Measurements from ENCODE around the gene PRDX3.
A peak's percentile ranks its signal among the peaks of the same experiment; 100 is the strongest.

The PRDX3 gene

GRCh38 chr10:119206603-119207365, 28.2 kb upstream of the PRDX3 start:
- Histone ChIP-seq H3K9me3 (ENCODE audit: control insufficient read depth, low read length) (no peaks in the 10 kb centered on the region), H2BK120ac (ENCODE audit: low read depth, low read length) (peak overlapping the region; percentile 82), H3K4me2 (ENCODE audit: low read length, poor library complexity, severe bottlenecking) (peak overlapping the region; percentile 66), H3K18ac (ENCODE audit: low read depth in 1 of 2, low read length in 2 of 2) (peak overlapping the region; percentile 94 to 98), H3K27ac (ENCODE audit: low read length, poor library complexity, severe bottlenecking) (peak overlapping the region; percentile 45), H2AK5ac (ENCODE audit: low read length, severe bottlenecking) (no peak overlapping the region), H3K36me3 (ENCODE audit: control insufficient read depth in 1 of 2, insufficient read depth in 2 of 2, low read depth in 1 of 2, low read length in 2 of 2) (no peaks in the 10 kb centered on the region), H3K4me1 (ENCODE audit: control insufficient read depth, insufficient read depth, low read depth, low read length) (peaks cover 10% of the 10 kb centered on the region), H2AFZ (ENCODE audit: low read depth, low read length) (no peak overlapping the region), H3K14ac (ENCODE audit: low read length in 2 of 2) (peak overlapping the region; percentile 58 to 80), H3K27me3 (ENCODE audit: control insufficient read depth in 1 of 2, insufficient read depth in 1 of 2, low read length in 2 of 2) (no peaks in the 10 kb centered on the region), H3K9ac (ENCODE audit: low read length) (peak overlapping the region; percentile 78), H2BK5ac (ENCODE audit: low read depth, low read length, poor library complexity, severe bottlenecking) (peak overlapping the region; percentile 79), H3K79me1 (replicated peaks; ENCODE audit: low read length, poor library complexity, severe bottlenecking) (peaks cover 8% of the 10 kb centered on the region), H4K8ac (ENCODE audit: low read length) (peak overlapping the region; percentile 59), H3K4ac (ENCODE audit: low read depth in 1 of 2, low read length in 2 of 2) (peak overlapping the region in 1 of 2 experiments; percentile 65), H3K4me3 (ENCODE audit: insufficient read depth in 1 of 2, low read depth in 1 of 2, low read length in 2 of 2) (peak overlapping the region; percentile 70 to 77), H2BK15ac (ENCODE audit: low read depth, poor library complexity, severe bottlenecking) (no peak overlapping the region), H2BK12ac (ENCODE audit: low read length in 2 of 2) (peak overlapping the region in 1 of 2 experiments; percentile 71), H4K91ac (ENCODE audit: low read length) (peak overlapping the region; percentile 3), H3K23ac (ENCODE audit: low read length in 2 of 2) (no peak overlapping the region)
- DNase-seq, result peak; percentile 77
- WGBS, result under 1% methylated on average over 79 of the region's 97 CpGs

DNA sequence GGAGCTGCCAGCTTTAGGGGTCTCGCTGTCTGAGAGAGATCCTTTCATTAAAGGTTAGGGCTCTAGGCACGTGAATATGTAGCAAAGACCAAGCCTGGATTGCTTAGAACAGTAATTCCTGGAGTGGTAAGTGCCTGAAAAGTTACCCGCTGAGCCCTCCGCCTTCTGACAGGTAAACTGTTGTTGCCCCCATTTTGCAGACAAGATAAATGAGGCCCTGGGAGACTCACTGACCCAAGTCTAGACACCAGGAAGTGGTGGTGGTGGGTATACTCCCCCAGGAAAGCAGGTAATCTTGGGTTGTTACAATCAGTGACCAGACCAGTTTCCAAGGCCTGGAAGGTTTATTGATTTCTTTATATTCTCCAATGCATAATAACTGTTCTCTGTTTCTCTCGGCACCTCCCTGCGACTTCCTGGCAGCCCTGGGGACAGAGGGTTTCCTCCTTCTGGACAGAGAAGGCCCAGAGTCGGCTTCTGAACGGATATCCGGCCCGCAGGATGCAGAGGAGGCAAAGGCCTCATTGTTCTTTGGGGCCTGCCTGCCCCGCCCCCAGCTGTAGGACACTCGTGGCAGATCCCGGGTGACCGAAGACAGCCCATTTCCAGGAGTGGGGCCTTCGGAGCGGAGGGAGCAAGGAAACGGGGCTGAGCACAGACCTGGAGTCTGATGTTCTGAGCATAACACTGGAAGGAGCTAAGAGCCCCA, 27.4 kb upstream of the PRDX3 start:
- H2BK12ac ChIP-seq (ENCODE audit: low read length in 2 of 2), result peak overlapping the region; percentile 12 to 65

DNA sequence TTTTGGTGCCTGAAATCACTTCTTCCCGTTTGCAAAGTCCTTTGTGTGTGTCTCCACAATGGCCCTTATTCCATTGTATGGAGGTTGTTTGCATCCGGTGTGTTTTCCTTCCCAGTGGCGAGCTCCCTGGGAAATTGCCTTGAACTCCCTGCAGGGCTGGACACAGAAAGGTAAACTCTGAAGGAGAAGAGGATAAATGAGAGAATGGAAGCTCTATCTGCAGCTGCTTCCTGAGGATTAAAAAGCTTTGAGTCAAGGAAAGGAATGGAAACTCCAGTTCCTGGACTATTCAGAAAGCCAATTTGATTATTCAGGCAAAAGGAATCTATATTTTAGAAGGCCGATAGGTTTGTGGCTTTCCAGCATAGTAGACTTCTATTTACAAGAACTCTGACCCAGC, 24.4 kb upstream of the PRDX3 start:
- H4K8ac ChIP-seq (ENCODE audit: low read length), result no peak overlapping the region
- no peak overlapping the region for H4K91ac ChIP-seq (ENCODE audit: low read length)

More for the DNA sequence above, 27.4 kb upstream of the PRDX3 start:
- H3K4me3 ChIP-seq (ENCODE audit: insufficient read depth in 1 of 2, low read depth in 1 of 2, low read length in 2 of 2), result peak overlapping the region in 1 of 2 experiments; percentile 70
- H2BK15ac ChIP-seq (ENCODE audit: low read depth, poor library complexity, severe bottlenecking), result peak overlapping the region; percentile 89
- WGBS, result 34% methylated on average over 17 of the region's 17 CpGs
- H3K27me3 ChIP-seq (ENCODE audit: control insufficient read depth in 1 of 2, insufficient read depth in 1 of 2, low read length in 2 of 2), result no peaks in the 10 kb centered on the region
- H3K4me2 ChIP-seq (ENCODE audit: low read length, poor library complexity, severe bottlenecking), result peak overlapping the region; percentile 66
- peak overlapping the region; percentile 71 for H2BK120ac ChIP-seq (ENCODE audit: low read depth, low read length)
- H2AFZ ChIP-seq (ENCODE audit: low read depth, low read length), result no peak overlapping the region
- H3K36me3 ChIP-seq (ENCODE audit: control insufficient read depth in 1 of 2, insufficient read depth in 2 of 2, low read depth in 1 of 2, low read length in 2 of 2), result no peaks in the 10 kb centered on the region
- H3K4me1 ChIP-seq (ENCODE audit: control insufficient read depth, insufficient read depth, low read depth, low read length), result peaks cover 8% of the 10 kb centered on the region
- H3K14ac ChIP-seq (ENCODE audit: low read length in 2 of 2), result no peak overlapping the region
- H4K8ac ChIP-seq (ENCODE audit: low read length), result peak overlapping the region; percentile 60
- H3K23ac ChIP-seq (ENCODE audit: low read length in 2 of 2), result peak overlapping the region; percentile 6 to 93
- H3K27ac ChIP-seq (ENCODE audit: low read length, poor library complexity, severe bottlenecking), result peak overlapping the region; percentile 45
- no peak for DNase-seq
- peak overlapping the region; percentile 78 for H3K9ac ChIP-seq (ENCODE audit: low read length)
- peak overlapping the region; percentile 50 to 88 for H3K18ac ChIP-seq (ENCODE audit: low read depth in 1 of 2, low read length in 2 of 2)
- H3K9me3 ChIP-seq (ENCODE audit: control insufficient read depth, low read length), result no peaks in the 10 kb centered on the region
- peak overlapping the region; percentile 65 to 86 for H3K4ac ChIP-seq (ENCODE audit: low read depth in 1 of 2, low read length in 2 of 2)
- H2AK5ac ChIP-seq (ENCODE audit: low read length, severe bottlenecking), result peak overlapping the region; percentile 90
- H2BK5ac ChIP-seq (ENCODE audit: low read depth, low read length, poor library complexity, severe bottlenecking), result no peak overlapping the region
- H4K91ac ChIP-seq (ENCODE audit: low read length), result peak overlapping the region; percentile 72
- peaks cover 8% of the 10 kb centered on the region for H3K79me1 ChIP-seq (replicated peaks; ENCODE audit: low read length, poor library complexity, severe bottlenecking)

DNA sequence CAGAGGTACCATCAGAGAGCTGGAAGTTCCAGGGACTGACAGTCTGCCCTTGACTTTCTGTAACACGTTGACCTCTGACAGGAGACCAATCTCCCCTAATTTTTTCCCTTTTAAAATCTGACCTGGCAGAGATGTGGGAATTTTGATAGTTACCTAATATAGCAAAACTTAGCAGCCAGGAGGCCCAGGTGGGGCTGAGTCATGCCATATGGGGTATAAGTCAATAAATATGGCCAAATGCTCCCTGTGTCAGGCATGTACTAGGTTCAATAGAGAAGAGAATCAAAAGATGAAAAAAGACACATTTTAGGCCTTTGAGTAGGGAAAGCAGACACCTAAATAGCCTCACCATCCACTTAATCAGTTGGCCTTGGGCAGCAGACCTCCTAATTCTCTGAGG, 22.6 kb upstream of the PRDX3 start:
- Histone ChIP-seq H3K27ac (ENCODE audit: low read length, poor library complexity, severe bottlenecking) (no peak overlapping the region), H3K14ac (ENCODE audit: low read length in 2 of 2) (no peak overlapping the region), H3K36me3 (ENCODE audit: control insufficient read depth in 1 of 2, insufficient read depth in 2 of 2, low read depth in 1 of 2, low read length in 2 of 2) (no peaks in the 10 kb centered on the region), H2BK120ac (ENCODE audit: low read depth, low read length) (no peak overlapping the region), H3K4ac (ENCODE audit: low read depth in 1 of 2, low read length in 2 of 2) (no peak overlapping the region), H2BK15ac (ENCODE audit: low read depth, poor library complexity, severe bottlenecking) (no peak overlapping the region), H3K18ac (ENCODE audit: low read depth in 1 of 2, low read length in 2 of 2) (no peak overlapping the region), H4K91ac (ENCODE audit: low read length) (no peak overlapping the region), H3K4me3 (ENCODE audit: insufficient read depth in 1 of 2, low read depth in 1 of 2, low read length in 2 of 2) (no peak overlapping the region), H3K9ac (ENCODE audit: low read length) (no peak overlapping the region), H2BK12ac (ENCODE audit: low read length in 2 of 2) (no peak overlapping the region), H4K8ac (ENCODE audit: low read length) (no peak overlapping the region), H3K4me2 (ENCODE audit: low read length, poor library complexity, severe bottlenecking) (no peak overlapping the region), H3K4me1 (ENCODE audit: control insufficient read depth, insufficient read depth, low read depth, low read length) (peaks cover 5% of the 10 kb centered on the region), H2BK5ac (ENCODE audit: low read depth, low read length, poor library complexity, severe bottlenecking) (no peak overlapping the region), H3K79me1 (replicated peaks; ENCODE audit: low read length, poor library complexity, severe bottlenecking) (no peaks in the 10 kb centered on the region), H3K9me3 (ENCODE audit: control insufficient read depth, low read length) (no peaks in the 10 kb centered on the region), H2AK5ac (ENCODE audit: low read length, severe bottlenecking) (no peak overlapping the region), H2AFZ (ENCODE audit: low read depth, low read length) (no peak overlapping the region), H3K23ac (ENCODE audit: low read length in 2 of 2) (no peak overlapping the region), H3K27me3 (ENCODE audit: control insufficient read depth in 1 of 2, insufficient read depth in 1 of 2, low read length in 2 of 2) (no peaks in the 10 kb centered on the region)
- no peak for DNase-seq
- WGBS, result no CpG with 5 or more reads among the region's 1 CpG

More for the DNA sequence above, 24.4 kb upstream of the PRDX3 start:
- Histone ChIP-seq H3K9ac (ENCODE audit: low read length) (no peak overlapping the region), H3K4me2 (ENCODE audit: low read length, poor library complexity, severe bottlenecking) (no peak overlapping the region), H3K23ac (ENCODE audit: low read length in 2 of 2) (no peak overlapping the region), H3K36me3 (ENCODE audit: control insufficient read depth in 1 of 2, insufficient read depth in 2 of 2, low read depth in 1 of 2, low read length in 2 of 2) (no peaks in the 10 kb centered on the region), H3K4me1 (ENCODE audit: control insufficient read depth, insufficient read depth, low read depth, low read length) (peaks cover 6% of the 10 kb centered on the region), H2BK12ac (ENCODE audit: low read length in 2 of 2) (no peak overlapping the region), H2BK120ac (ENCODE audit: low read depth, low read length) (no peak overlapping the region), H3K18ac (ENCODE audit: low read depth in 1 of 2, low read length in 2 of 2) (no peak overlapping the region), H3K14ac (ENCODE audit: low read length in 2 of 2) (no peak overlapping the region), H2BK5ac (ENCODE audit: low read depth, low read length, poor library complexity, severe bottlenecking) (no peak overlapping the region), H2AFZ (ENCODE audit: low read depth, low read length) (no peak overlapping the region), H3K4me3 (ENCODE audit: insufficient read depth in 1 of 2, low read depth in 1 of 2, low read length in 2 of 2) (no peak overlapping the region), H2BK15ac (ENCODE audit: low read depth, poor library complexity, severe bottlenecking) (peak overlapping the region; percentile 26), H3K9me3 (ENCODE audit: control insufficient read depth, low read length) (no peaks in the 10 kb centered on the region), H3K27me3 (ENCODE audit: control insufficient read depth in 1 of 2, insufficient read depth in 1 of 2, low read length in 2 of 2) (no peaks in the 10 kb centered on the region), H3K4ac (ENCODE audit: low read depth in 1 of 2, low read length in 2 of 2) (no peak overlapping the region), H3K79me1 (replicated peaks; ENCODE audit: low read length, poor library complexity, severe bottlenecking) (peaks cover 2% of the 10 kb centered on the region), H2AK5ac (ENCODE audit: low read length, severe bottlenecking) (no peak overlapping the region), H3K27ac (ENCODE audit: low read length, poor library complexity, severe bottlenecking) (no peak overlapping the region)
- 69% methylated on average over 3 of the region's 4 CpGs for WGBS
- DNase-seq, result peak; percentile 61
